ENCODE data around the gene CRY1. TPM values are rescaled to one million over a fixed set of nuclear protein-coding genes. Genes with fewer than 3 reads are reported as not detected.

The CRY1 gene
- total RNA-seq, 1 experiment from 2014 or later, result 43.8 TPM

GRCh38 chr12:107017042-107017441, 76.3 kb downstream of the CRY1 start:
- DNase-seq (ENCODE audit: low read depth, low spot score) (no peak), ATAC-seq (no peak)
- no peaks in the 10 kb centered on the region for H3K27me3 ChIP-seq (ENCODE audit: control insufficient read depth, insufficient read depth, low read length)
- TF ChIP-seq TCF7L2 (IDR thresholded peaks at IDR 0.05; ENCODE audit: low read depth, low read length) (no peak), CTCF (IDR thresholded peaks at IDR 0.05) (no peak)
- CTCF ChIA-PET, result no interaction called here
- H3K36me3 ChIP-seq (ENCODE audit: control insufficient read depth, insufficient read depth, low read length), result no peaks in the 10 kb centered on the region
- H3K4me3 ChIP-seq (ENCODE audit: low read depth in 2 of 2, low read length in 2 of 2), result no peak overlapping the region
- POLR2A ChIA-PET, result no interaction called here
- in situ Hi-C loops (cut with HindIII; ENCODE audit: low pct_unique_long_range_greater_than_20kb, low sequenced_read_pairs), result no loop called here
- H3K9me3 ChIP-seq (ENCODE audit: control insufficient read depth, insufficient read depth, low read depth, low read length), result no peaks in the 10 kb centered on the region
- H3K4me1 ChIP-seq (ENCODE audit: control insufficient read depth, insufficient read depth, low read length), result no peaks in the 10 kb centered on the region
- intact Hi-C loops (cut with micrococcal nuclease; ENCODE audit: unreplicated experiment), result no loop called here
- no TSS peak for BruUV-seq (replicated peaks)
- no peak overlapping the region for H3K27ac ChIP-seq (ENCODE audit: low read length)

DNA sequence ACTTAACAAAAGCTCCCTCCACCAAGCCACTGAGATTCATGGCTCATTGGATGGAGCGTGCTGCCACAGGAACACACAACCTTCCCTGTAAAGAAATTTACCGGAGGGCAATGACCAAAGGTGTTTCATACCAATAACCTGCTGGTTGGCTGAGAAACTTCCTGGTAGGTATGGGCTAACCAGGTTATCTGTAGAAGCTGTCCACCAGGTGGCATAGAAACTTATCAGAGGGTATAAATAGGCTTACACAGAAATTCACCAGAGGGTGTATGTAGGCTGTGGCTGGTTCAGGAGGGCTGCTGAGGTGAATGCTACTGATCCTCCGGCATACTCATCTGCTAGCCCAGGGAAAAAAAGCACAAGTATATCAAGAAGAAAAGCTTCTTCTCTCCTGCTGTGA, 79.3 kb downstream of the CRY1 start:
- no peaks in the 10 kb centered on the region for H3K9me3 ChIP-seq (ENCODE audit: control insufficient read depth, insufficient read depth, low read depth, low read length)
- H3K27me3 ChIP-seq (ENCODE audit: control insufficient read depth, insufficient read depth, low read length), result no peaks in the 10 kb centered on the region
- ChIA-PET CTCF (no interaction called here), POLR2A (no interaction called here)
- no peak overlapping the region for H3K27ac ChIP-seq (ENCODE audit: low read length)
- H3K36me3 ChIP-seq (ENCODE audit: control insufficient read depth, insufficient read depth, low read length), result no peaks in the 10 kb centered on the region
- intact Hi-C loops (cut with micrococcal nuclease; ENCODE audit: unreplicated experiment) (no loop called here), in situ Hi-C loops (cut with HindIII; ENCODE audit: low pct_unique_long_range_greater_than_20kb, low sequenced_read_pairs) (no loop called here)
- no peak overlapping the region for H3K4me3 ChIP-seq (ENCODE audit: low read depth in 2 of 2, low read length in 2 of 2)
- no peaks in the 10 kb centered on the region for H3K4me1 ChIP-seq (ENCODE audit: control insufficient read depth, insufficient read depth, low read length)
- TF ChIP-seq CTCF (IDR thresholded peaks at IDR 0.05) (peak; percentile 42), REST (IDR thresholded peaks at IDR 0.05; ENCODE audit: insufficient read depth in 1 of 2, low read depth in 2 of 2, low read length in 1 of 2) (no peak)
- BruUV-seq (replicated peaks), result no TSS peak
- DNase-seq (ENCODE audit: low read depth, low spot score) (no peak), ATAC-seq (peak; percentile 83)

- no TSS peak for BruUV-seq (replicated peaks)
- ChIA-PET POLR2A (interaction anchor here (0.6 kb wide), 1 partner anchor 33 kb away, joined by 8 read pairs; no protein-coding TSS in a partner anchor), CTCF (no interaction called here)
- Histone ChIP-seq H3K9me3 (ENCODE audit: control insufficient read depth, insufficient read depth, low read depth, low read length) (no peaks in the 10 kb centered on the region), H3K4me1 (ENCODE audit: control insufficient read depth, insufficient read depth, low read length) (no peaks in the 10 kb centered on the region), H3K27me3 (ENCODE audit: control insufficient read depth, insufficient read depth, low read length) (no peaks in the 10 kb centered on the region), H3K36me3 (ENCODE audit: control insufficient read depth, insufficient read depth, low read length) (no peaks in the 10 kb centered on the region), H3K4me3 (ENCODE audit: low read depth in 2 of 2, low read length in 2 of 2) (no peak overlapping the region), H3K27ac (ENCODE audit: low read length) (no peak overlapping the region)
- intact Hi-C loops (cut with micrococcal nuclease; ENCODE audit: unreplicated experiment), result no loop called here
- DNase-seq (ENCODE audit: low read depth, low spot score), result no peak
- in situ Hi-C loops (cut with HindIII; ENCODE audit: low pct_unique_long_range_greater_than_20kb, low sequenced_read_pairs), result no loop called here
- ATAC-seq, result no peak
- TF ChIP-seq SIN3A (IDR thresholded peaks at IDR 0.05; ENCODE audit: borderline replicate concordance, insufficient read depth, low read depth, low read length) (no peak), CTCF (IDR thresholded peaks at IDR 0.05) (no peak), TCF7L2 (IDR thresholded peaks at IDR 0.05; ENCODE audit: low read depth, low read length) (no peak), POLR2AphosphoS5 (IDR thresholded peaks at IDR 0.05; ENCODE audit: low read depth, low read length) (no peak), REST (IDR thresholded peaks at IDR 0.05; ENCODE audit: insufficient read depth in 1 of 2, low read depth in 2 of 2, low read length in 1 of 2) (no peak)
Observed at GRCh38 chr12:107012736-107013425, 80.5 kb downstream of the CRY1 start.
